NT2/D1 (cell line): ENCODE measurements around the gene NPBWR2.
"Not testable (repeated sequence)": the region's sequence is repeated elsewhere in the genome, so short reads cannot be mapped to it uniquely, and the experiment has no call there.

Experiments used
- DNase-seq: peaks from one replicate; pipeline ENCODE4 v3.0.0-alpha.2; 2011; ENCODE audit warnings: low read depth, low spot score
- H3K27me3 ChIP-seq: 2 replicates; pipeline ENCODE4 v1.6.0; 2011; ENCODE audit warnings: mild to moderate bottlenecking; ENCODE audit not compliant: insufficient read length, insufficient read depth
- H3K36me3 ChIP-seq: 2 replicates; pipeline ENCODE4 v1.6.1; 2011; ENCODE audit warnings: mild to moderate bottlenecking, low read length, mixed read lengths; ENCODE audit not compliant: insufficient read depth, insufficient read length
- H3K4me1 ChIP-seq: 2 replicates; pipeline ENCODE4 v1.5.1; 2011; ENCODE audit not compliant: insufficient read depth, insufficient read length
- H3K4me3 ChIP-seq: 2 replicates; pipeline ENCODE4 v1.5.1; 2011; ENCODE audit warnings: low read depth; ENCODE audit not compliant: insufficient read length
- H3K9ac ChIP-seq: 2 replicates; pipeline ENCODE4 v1.6.0; 2011; ENCODE audit warnings: low read depth; ENCODE audit not compliant: insufficient read length
- H3K9me3 ChIP-seq: 2 replicates; pipeline ENCODE4 v1.5.1; 2011; ENCODE audit warnings: mild to moderate bottlenecking, low read length; ENCODE audit not compliant: insufficient read depth
- SUZ12 ChIP-seq: IDR thresholded peaks from 2 replicates; pipeline ENCODE4 v1.6.1; 2011; ENCODE audit not compliant: insufficient read length, insufficient read depth; ENCODE audit errors: extremely low read depth
- YY1 ChIP-seq: IDR thresholded peaks from 2 replicates; pipeline ENCODE4 v1.6.1; 2011; ENCODE audit not compliant: insufficient read length, insufficient read depth
- ZNF274 ChIP-seq: IDR thresholded peaks from 2 replicates; pipeline ENCODE4 v1.6.1; 2011; ENCODE audit warnings: mild to moderate bottlenecking, low read depth, low read length

NPBWR2 gene

DNA sequence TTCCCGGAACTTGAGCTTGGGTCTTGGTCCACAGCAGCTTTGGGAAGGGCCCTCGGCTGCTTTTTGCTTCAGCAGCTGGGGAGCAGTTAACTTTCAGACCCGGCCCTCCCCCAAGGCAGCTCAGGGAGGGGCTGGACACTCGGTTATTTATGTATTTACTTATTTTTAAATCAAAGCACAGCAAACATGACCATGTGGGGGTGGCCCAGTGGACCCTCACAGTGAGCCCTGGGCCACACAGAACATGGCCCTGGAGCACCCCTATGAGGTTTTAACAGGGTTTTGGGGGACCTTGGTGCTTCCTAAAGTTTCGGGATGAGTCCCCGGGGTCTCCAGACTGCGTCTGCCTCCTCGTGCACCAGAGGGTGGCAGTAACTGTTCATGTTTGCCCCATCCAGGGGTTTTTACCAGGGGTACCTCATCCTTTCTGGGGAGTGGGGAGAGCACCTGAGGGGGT is 26.6 kb upstream of the NPBWR2 start:
- Histone ChIP-seq H3K4me1 (no peaks in the 10 kb centered on the region), H3K36me3 (no peaks in the 10 kb centered on the region), H3K4me3 (no peak overlapping the region), H3K9me3 (no peaks in the 10 kb centered on the region), H3K9ac (no peak overlapping the region), H3K27me3 (no peaks in the 10 kb centered on the region)
- TF ChIP-seq YY1 (no peak), SUZ12 (no peak), ZNF274 (no peak)
- DNase-seq = no peak

- no peaks in the 10 kb centered on the region for H3K9me3 ChIP-seq
- H3K9ac ChIP-seq = no peak overlapping the region
- no peak for DNase-seq
- TF ChIP-seq SUZ12 (no peak), ZNF274 (no peak), YY1 (no peak)
- H3K36me3 ChIP-seq = no peaks in the 10 kb centered on the region
- H3K4me3 ChIP-seq = no peak overlapping the region
- no peaks in the 10 kb centered on the region for H3K27me3 ChIP-seq
- H3K4me1 ChIP-seq = no peaks in the 10 kb centered on the region
These were observed 24.0 kb upstream of the NPBWR2 start for GRCh38 chr20:64131406-64131805.

- TF ChIP-seq ZNF274 (no peak), SUZ12 (no peak), YY1 (no peak)
- no peak for DNase-seq
- no peaks in the 10 kb centered on the region for H3K27me3 ChIP-seq
- H3K4me1 ChIP-seq = no peaks in the 10 kb centered on the region
- no peak overlapping the region for H3K4me3 ChIP-seq
- H3K36me3 ChIP-seq = no peaks in the 10 kb centered on the region
- no peaks in the 10 kb centered on the region for H3K9me3 ChIP-seq
- H3K9ac ChIP-seq = no peak overlapping the region
These were observed 23.5 kb upstream of the NPBWR2 start for GRCh38 chr20:64130876-64131275.

DNA sequence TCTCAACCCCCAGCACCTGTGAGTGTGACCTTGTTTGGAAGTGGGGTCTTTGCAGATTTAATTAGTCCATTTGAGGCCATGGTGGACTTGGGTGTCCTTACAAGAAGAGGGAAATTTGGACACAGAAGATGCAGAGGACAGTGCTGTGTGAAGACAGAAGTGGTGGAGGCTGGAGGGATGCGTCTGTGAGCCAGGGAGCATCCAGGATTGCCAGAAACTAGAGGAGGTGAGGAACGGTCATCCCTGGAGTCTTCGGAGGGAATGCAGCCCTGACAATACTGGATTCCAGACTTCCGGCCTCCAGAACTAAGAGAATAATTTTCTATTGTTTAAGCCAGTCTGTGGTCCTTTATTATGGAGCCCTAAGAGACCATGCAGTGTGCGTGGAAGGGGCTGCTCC is 22.9 kb upstream of the NPBWR2 start:
- no peak for DNase-seq
- Histone ChIP-seq H3K36me3 (no peaks in the 10 kb centered on the region), H3K4me3 (no peak overlapping the region), H3K9ac (no peak overlapping the region), H3K27me3 (no peaks in the 10 kb centered on the region), H3K4me1 (no peaks in the 10 kb centered on the region), H3K9me3 (no peaks in the 10 kb centered on the region)
- TF ChIP-seq ZNF274 (no peak), YY1 (no peak), SUZ12 (no peak)

DNA sequence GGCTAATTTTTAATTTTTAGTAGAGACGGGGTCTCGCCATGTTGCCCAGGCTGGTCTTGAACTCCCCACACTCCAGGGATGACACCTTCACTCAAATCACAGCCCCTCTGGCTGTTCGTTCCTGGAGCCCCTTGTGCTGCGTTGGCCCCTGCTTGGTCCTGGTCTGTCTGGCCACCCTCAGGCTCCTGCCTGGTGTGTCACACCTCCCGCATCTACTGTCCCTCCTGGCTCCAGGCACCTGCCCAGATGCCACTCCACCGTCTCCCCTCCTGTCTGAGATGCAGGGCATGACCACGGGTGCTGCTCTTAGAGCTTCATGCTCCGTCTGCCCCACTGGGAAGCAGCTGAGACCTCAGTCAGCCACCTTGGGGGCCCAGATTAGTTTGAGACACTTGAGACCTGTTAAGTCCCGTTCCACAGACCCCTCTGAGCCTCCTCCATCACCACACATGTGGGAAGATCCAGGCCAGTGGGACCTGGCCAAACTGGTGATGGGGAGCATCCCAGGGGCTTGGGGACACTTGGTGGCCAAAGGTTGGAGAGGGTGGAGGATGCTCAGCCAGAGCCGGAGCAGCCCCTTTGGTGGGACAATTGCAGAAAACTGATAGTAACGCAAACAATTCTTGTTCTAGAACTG is 21.9 kb upstream of the NPBWR2 start:
- Histone ChIP-seq H3K9ac (no peak overlapping the region), H3K4me1 (no peaks in the 10 kb centered on the region), H3K9me3 (no peaks in the 10 kb centered on the region), H3K4me3 (no peak overlapping the region), H3K36me3 (no peaks in the 10 kb centered on the region), H3K27me3 (no peaks in the 10 kb centered on the region)
- no peak for DNase-seq
- TF ChIP-seq ZNF274 (no peak), YY1 (no peak), SUZ12 (no peak)

DNA sequence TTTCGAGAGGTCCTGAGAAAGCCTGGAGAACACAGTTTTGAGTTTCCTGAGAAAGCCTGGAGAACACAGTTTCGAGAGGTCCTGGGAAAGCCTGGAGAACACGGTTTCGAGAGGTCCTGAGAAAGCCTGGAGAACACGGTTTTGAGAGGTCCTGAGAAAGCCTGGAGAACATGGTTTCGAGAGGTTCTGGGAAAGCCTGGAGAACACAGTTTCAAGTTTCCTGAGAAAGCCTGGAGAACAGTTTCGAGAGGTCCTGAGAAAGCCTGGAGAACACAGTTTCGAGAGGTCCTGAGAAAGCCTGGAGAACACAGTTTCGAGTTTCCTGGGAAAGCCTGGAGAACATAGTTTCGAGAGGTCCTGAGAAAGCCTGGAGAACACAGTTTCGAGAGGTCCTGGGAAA is 16.2 kb upstream of the NPBWR2 start:
- H3K9me3 ChIP-seq, H3K27me3 ChIP-seq, DNase-seq, H3K4me3 ChIP-seq, H3K36me3 ChIP-seq, H3K9ac ChIP-seq, H3K4me1 ChIP-seq: not testable (repeated sequence)

DNA sequence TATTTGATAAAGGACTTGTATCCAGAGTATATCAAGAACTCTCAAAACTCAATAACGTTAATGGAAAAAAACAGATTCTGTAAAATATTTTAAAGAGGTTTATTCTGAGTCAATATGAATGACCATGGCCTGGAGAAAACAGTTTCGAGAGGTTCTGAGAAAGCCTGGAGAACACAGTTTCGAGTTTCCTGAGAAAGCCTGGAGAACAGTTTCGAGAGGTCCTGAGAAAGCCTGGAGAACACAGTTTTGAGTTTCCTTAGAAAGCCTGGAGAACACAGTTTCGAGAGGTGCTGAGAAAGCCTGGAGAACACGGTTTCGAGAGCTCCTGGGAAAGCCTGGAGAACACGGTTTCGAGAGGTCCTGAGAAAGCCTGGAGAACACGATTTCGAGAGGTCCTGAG is 15.6 kb upstream of the NPBWR2 start:
- not testable (repeated sequence) for H3K36me3 ChIP-seq, DNase-seq, H3K4me1 ChIP-seq, H3K9ac ChIP-seq, H3K27me3 ChIP-seq, H3K9me3 ChIP-seq, H3K4me3 ChIP-seq

- H3K36me3 ChIP-seq = no peaks in the 10 kb centered on the region
- no peaks in the 10 kb centered on the region for H3K27me3 ChIP-seq
- no peak overlapping the region for H3K4me3 ChIP-seq
- TF ChIP-seq YY1 (no peak), SUZ12 (no peak), ZNF274 (no peak)
- no peak for DNase-seq
- no peaks in the 10 kb centered on the region for H3K9me3 ChIP-seq
- no peak overlapping the region for H3K9ac ChIP-seq
- peaks cover 4% of the 10 kb centered on the region for H3K4me1 ChIP-seq
These were observed 14.2 kb upstream of the NPBWR2 start for GRCh38 chr20:64121586-64121985.
